HepG2 (cell line): ENCODE data around the gene UQCR11. TPM values are rescaled to one million over a fixed set of nuclear protein-coding genes. Genes with fewer than 3 reads are reported as not detected.

ENCODE experiments used
- BCL6 ChIP-seq: IDR thresholded peaks from 2 replicates; pipeline ENCODE4 v1.6.1; 2016; ENCODE audit warnings: missing genetic modification reagents, missing compliant biosample characterization
- GPBP1L1 ChIP-seq: sonication (generic); formaldehyde crosslinking; IDR thresholded peaks from 2 replicates; pipeline ENCODE4 v1.5.0; 2020; ENCODE audit warnings: mild to moderate bottlenecking, missing genetic modification reagents
- JDP2 ChIP-seq: sonication (generic); formaldehyde crosslinking; IDR thresholded peaks from 2 replicates; pipeline ENCODE4 v1.8.1; 2022; ENCODE audit warnings: missing genetic modification reagents, borderline replicate concordance
- JUN ChIP-seq: sonication (generic); formaldehyde crosslinking; IDR thresholded peaks from 2 replicates; pipeline ENCODE4 v1.4.0; 2020; ENCODE audit warnings: mild to moderate bottlenecking, missing genetic modification reagents
- KAT7 ChIP-seq: IDR thresholded peaks from 2 replicates; pipeline ENCODE4 v1.6.1; 2018; ENCODE audit warnings: borderline replicate concordance, missing compliant biosample characterization
- PITX1 ChIP-seq: sonication (generic); formaldehyde crosslinking; IDR thresholded peaks from 2 replicates; pipeline ENCODE4 v1.5.1; 2020; ENCODE audit warnings: mild to moderate bottlenecking, missing genetic modification reagents
- TBX3 ChIP-seq: fragments of 450-650 bp; IDR thresholded peaks from 2 replicates; pipeline ENCODE4 v1.6.1; 2017; ENCODE audit warnings: antibody characterized with exemption, mild to moderate bottlenecking, inconsistent platforms, borderline replicate concordance
- TIGD3 ChIP-seq: sonication (generic); formaldehyde crosslinking; IDR thresholded peaks from 2 replicates; pipeline ENCODE4 v1.5.1; 2020; ENCODE audit warnings: mild to moderate bottlenecking, missing genetic modification reagents, borderline replicate concordance
- ZBTB20 ChIP-seq: sonication (generic); formaldehyde crosslinking; IDR thresholded peaks from 2 replicates; pipeline ENCODE4 v1.8.1; 2023; ENCODE audit warnings: missing genetic modification reagents, low read depth, mild to moderate bottlenecking, borderline replicate concordance
- ZFP91 ChIP-seq: sonication (generic); formaldehyde crosslinking; IDR thresholded peaks from 2 replicates; pipeline ENCODE4 v1.9.0; 2022; ENCODE audit warnings: missing genetic modification reagents, mild to moderate bottlenecking, borderline replicate concordance
- ZFX ChIP-seq: sonication (generic); formaldehyde crosslinking; IDR thresholded peaks from 2 replicates; pipeline ENCODE4 v1.4.0; 2020; ENCODE audit warnings: mild to moderate bottlenecking, low read depth, missing genetic modification reagents, moderate library complexity
- ZNF124 ChIP-seq: sonication (generic); formaldehyde crosslinking; IDR thresholded peaks from 2 replicates; pipeline ENCODE4 v1.4.0; 2020; ENCODE audit warnings: missing genetic modification reagents
- ZNF20 ChIP-seq: sonication (generic); formaldehyde crosslinking; IDR thresholded peaks from 2 replicates; pipeline ENCODE4 v1.4.0; 2020; ENCODE audit warnings: mild to moderate bottlenecking, moderate library complexity, missing genetic modification reagents
- ZNF232 ChIP-seq: sonication (generic); formaldehyde crosslinking; IDR thresholded peaks from 2 replicates; pipeline ENCODE4 v1.4.0; 2020; ENCODE audit warnings: missing genetic modification reagents, borderline replicate concordance
- ZNF24 ChIP-seq: fragments of 450-650 bp; IDR thresholded peaks from 2 replicates; pipeline ENCODE4 v1.6.1; 2017; ENCODE audit warnings: antibody characterized with exemption, mild to moderate bottlenecking
- ZNF501 ChIP-seq: sonication (generic); formaldehyde crosslinking; IDR thresholded peaks from 2 replicates; pipeline ENCODE4 v1.5.1; 2020; ENCODE audit warnings: mild to moderate bottlenecking, moderate library complexity, missing genetic modification reagents
- ZNF574 ChIP-seq: sonication (generic); formaldehyde crosslinking; IDR thresholded peaks from 2 replicates; pipeline ENCODE4 v1.4.0; 2020; ENCODE audit warnings: missing genetic modification reagents
- ZNF775 ChIP-seq: sonication (generic); formaldehyde crosslinking; IDR thresholded peaks from 2 replicates; pipeline ENCODE4 v1.4.0; 2020; ENCODE audit warnings: missing genetic modification reagents, mild to moderate bottlenecking, moderate library complexity, borderline replicate concordance
- ZSCAN12 ChIP-seq: sonication (generic); formaldehyde crosslinking; IDR thresholded peaks from 2 replicates; pipeline ENCODE4 v1.9.0; 2021; ENCODE audit warnings: mild to moderate bottlenecking, missing genetic modification reagents
- ZSCAN5A ChIP-seq: sonication (generic); formaldehyde crosslinking; IDR thresholded peaks from 2 replicates; pipeline ENCODE4 v1.8.0; 2022; ENCODE audit warnings: mild to moderate bottlenecking, missing genetic modification reagents, borderline replicate concordance
- polyA plus RNA-seq, 8 experiments: library from polyadenylated mRNA; depleted of rRNA in 3 of 8; stranded (reverse) in 7 of 8; unstranded in 1 of 8; fragments of >200 nt; fragmentation: Illumina TruSeq in 4 of 8; extraction: Trizol in 4 of 8; gene quantifications; 2 replicates each; pipeline versions ENCODE4 v1.2.1 to v1.2.3, GENCODE V29; 2011 to 2016; ENCODE audit warnings: low read depth in 4 of 8, missing spikeins in 1 of 8, mixed read lengths in 1 of 8; ENCODE audit not compliant: insufficient read depth in 1 of 8
- total RNA-seq, 5 experiments: library from RNA; depleted of rRNA; stranded (reverse); fragments of >200 nt; fragmentation: Illumina TruSeq; extraction: Trizol; gene quantifications; 2 replicates each; pipeline ENCODE4 v1.2.3, GENCODE V29; 2016; ENCODE audit warnings: low read depth in 1 of 5

UQCR11 gene
- total and polyA plus RNA-seq, 2 of the 13 experiments (the other 11 are each of a cell fraction or from before 2014, with no cell fraction given): 125 to 214 TPM

GRCh38 chr19:1652471-1653299 is 47.4 kb upstream of the UQCR11 start, which contains the start of gene TCF3 (continued):
- TF ChIP-seq PITX1 (CRISPR knock-in tag) (peak; percentile 63), ZNF124 (CRISPR knock-in tag) (no peak), ZSCAN12 (CRISPR knock-in tag) (no peak), KAT7 (peak; percentile 11; the same call in 1 of the 2 replicates), ZNF24 (0 out of 2 replicates have a peak, but pooled peaks have one; percentile 43), ZNF775 (no peak), ZNF501 (CRISPR knock-in tag) (no peak; the same call in 1 of the 2 replicates), ZNF574 (CRISPR knock-in tag) (peak; percentile 74), JDP2 (CRISPR knock-in tag) (no peak), BCL6 (CRISPR knock-in tag) (0 out of 2 replicates have a peak, but pooled peaks have one; percentile 18), ZSCAN5A (CRISPR knock-in tag) (no peak), ZNF232 (CRISPR knock-in tag) (peak; percentile 46; the same call in 1 of the 2 replicates), ZFX (CRISPR knock-in tag) (peak; percentile 49; the same call in 1 of the 2 replicates), TBX3 (peak; percentile 77), ZBTB20 (CRISPR knock-in tag) (no peak), ZFP91 (CRISPR knock-in tag) (peak; percentile 79; the same call in 1 of the 2 replicates), ZNF20 (CRISPR knock-in tag) (no peak), GPBP1L1 (CRISPR knock-in tag) (no peak), JUN (CRISPR knock-in tag) (0 out of 2 replicates have a peak, but pooled peaks have one; percentile 27), TIGD3 (no peak)
